ENCODE results near the gene PLEKHA6.

The PLEKHA6 gene, protein sequence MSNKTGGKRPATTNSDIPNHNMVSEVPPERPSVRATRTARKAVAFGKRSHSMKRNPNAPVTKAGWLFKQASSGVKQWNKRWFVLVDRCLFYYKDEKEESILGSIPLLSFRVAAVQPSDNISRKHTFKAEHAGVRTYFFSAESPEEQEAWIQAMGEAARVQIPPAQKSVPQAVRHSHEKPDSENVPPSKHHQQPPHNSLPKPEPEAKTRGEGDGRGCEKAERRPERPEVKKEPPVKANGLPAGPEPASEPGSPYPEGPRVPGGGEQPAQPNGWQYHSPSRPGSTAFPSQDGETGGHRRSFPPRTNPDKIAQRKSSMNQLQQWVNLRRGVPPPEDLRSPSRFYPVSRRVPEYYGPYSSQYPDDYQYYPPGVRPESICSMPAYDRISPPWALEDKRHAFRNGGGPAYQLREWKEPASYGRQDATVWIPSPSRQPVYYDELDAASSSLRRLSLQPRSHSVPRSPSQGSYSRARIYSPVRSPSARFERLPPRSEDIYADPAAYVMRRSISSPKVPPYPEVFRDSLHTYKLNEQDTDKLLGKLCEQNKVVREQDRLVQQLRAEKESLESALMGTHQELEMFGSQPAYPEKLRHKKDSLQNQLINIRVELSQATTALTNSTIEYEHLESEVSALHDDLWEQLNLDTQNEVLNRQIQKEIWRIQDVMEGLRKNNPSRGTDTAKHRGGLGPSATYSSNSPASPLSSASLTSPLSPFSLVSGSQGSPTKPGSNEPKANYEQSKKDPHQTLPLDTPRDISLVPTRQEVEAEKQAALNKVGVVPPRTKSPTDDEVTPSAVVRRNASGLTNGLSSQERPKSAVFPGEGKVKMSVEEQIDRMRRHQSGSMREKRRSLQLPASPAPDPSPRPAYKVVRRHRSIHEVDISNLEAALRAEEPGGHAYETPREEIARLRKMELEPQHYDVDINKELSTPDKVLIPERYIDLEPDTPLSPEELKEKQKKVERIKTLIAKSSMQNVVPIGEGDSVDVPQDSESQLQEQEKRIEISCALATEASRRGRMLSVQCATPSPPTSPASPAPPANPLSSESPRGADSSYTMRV

DNA sequence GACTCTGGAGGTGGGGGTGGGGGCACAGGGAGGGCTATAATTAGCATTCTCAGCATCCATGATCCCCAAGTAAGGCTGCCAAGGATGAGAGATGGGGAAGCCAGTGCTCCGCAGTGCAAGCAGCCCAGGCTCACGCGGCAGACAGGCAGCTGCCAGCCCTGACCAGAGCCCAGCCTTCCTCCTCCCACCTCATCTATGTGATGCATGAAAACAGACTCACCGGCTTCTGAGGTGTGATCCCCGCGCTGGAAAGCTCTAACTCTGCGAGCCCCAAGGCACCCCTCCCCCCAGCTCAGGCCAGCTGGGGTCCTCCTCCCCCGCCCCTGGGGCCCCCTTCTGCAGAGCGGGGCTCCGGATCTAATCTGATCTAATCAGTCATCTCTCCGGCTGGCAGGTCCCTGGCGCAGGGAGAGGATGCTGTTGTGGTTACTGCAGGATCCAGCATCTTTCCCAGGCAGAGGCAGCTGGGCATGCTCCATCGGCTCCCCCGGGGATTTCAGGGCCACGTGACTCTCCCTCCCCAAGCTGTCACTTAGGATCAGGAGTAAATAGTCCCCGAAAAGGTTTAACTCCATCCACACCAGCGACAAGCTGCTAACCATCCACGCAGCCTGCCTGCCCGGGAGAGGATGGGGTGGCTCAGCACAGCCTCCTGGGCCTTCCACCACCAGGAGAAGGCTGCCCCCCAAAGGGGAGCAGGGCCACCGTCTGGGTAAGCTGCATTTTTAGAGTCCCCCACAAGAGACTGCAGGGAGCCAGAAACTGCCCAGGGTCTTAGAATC, at the start of gene PLEKHA6:
PLEKHA6 (minus strand) TSS at position 456 of the 782 bp plus-strand sequence. CDS start 86,202 bp downstream, outside the sequence.
- Histone ChIP-seq H3K4me3 (no peak within 1 kb of the TSS), H3K27ac (no peak within 1 kb of the TSS)
- DNase-seq (ENCODE audit: low spot score): no peak
- TF ChIP-seq CTCF (IDR thresholded peaks at IDR 0.05): no peak

DNA sequence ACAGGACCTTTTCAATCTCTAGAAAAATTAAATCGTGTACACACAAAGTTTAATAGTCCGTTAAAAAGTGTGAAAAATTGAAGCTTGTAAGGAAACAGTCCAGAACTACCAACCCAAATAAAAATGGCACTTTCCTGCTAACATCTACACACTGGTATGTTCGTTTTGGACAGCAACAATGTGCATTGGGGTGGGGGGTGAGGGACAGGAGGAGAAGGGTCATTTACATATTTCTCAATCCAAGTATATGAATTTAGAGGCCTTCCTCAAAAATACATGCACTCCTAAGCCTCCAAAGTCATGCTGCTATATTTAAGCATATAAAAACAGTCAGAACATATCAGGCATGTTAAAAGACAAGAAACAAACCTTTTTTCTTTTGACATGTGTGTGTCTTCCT, 49.4 kb upstream of the PLEKHA6 start:
- peak overlapping the region; percentile 99 to 100 for H3K27ac ChIP-seq
- peak overlapping the region; percentile 98 for H3K4me3 ChIP-seq
- TF ChIP-seq CTCF (IDR thresholded peaks at IDR 0.05): no peak
- no peak for DNase-seq (ENCODE audit: low spot score)

DNA sequence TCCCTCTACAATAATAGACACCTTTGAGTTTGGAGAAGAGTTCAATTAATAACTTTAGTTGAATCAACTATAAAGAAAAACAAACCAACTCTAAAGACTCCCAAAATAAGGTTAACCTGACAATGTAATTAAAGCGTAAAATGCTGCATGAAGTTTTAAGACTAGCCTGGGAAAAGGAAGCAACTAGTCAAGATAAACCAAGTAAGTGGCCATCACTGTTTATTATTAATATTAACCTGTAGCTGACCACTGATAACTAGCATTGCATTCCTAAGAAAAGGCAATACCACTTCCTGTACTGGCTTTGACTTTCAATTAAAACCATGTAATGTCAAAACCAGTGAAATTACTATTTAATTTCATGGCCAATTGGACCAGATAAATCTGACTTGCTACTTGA, 48.9 kb upstream of the PLEKHA6 start:
- Histone ChIP-seq H3K4me3 (peak overlapping the region; percentile 98), H3K27ac (no peak overlapping the region)
- TF ChIP-seq CTCF (IDR thresholded peaks at IDR 0.05): no peak
- no peak for DNase-seq (ENCODE audit: low spot score)

DNA sequence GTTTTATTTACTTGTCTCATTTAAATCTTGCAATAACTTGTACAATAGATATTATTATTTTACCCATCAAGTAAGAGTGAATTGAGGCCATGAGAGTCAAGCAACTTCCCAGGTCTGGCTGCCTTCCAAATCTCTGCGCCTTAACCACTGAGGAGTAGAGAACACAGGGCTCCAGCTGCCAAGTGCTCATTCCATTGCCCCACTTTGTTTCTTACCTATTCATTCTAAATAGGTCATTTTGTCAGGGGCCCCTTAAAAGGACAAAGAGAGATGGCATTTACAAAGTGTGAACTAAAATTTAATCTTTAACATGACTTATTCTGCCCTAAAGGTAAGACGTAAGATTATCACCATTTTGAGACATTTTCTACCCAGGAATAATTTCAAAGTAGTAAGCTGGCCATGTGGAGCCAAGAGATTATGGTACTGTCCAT, 48.4 kb upstream of the PLEKHA6 start:
- no peak for DNase-seq (ENCODE audit: low spot score)
- TF ChIP-seq CTCF (IDR thresholded peaks at IDR 0.05): no peak
- Histone ChIP-seq H3K27ac (peak overlapping the region in 1 of 2 donors; percentile 4), H3K4me3 (peak overlapping the region; percentile 98)

DNA sequence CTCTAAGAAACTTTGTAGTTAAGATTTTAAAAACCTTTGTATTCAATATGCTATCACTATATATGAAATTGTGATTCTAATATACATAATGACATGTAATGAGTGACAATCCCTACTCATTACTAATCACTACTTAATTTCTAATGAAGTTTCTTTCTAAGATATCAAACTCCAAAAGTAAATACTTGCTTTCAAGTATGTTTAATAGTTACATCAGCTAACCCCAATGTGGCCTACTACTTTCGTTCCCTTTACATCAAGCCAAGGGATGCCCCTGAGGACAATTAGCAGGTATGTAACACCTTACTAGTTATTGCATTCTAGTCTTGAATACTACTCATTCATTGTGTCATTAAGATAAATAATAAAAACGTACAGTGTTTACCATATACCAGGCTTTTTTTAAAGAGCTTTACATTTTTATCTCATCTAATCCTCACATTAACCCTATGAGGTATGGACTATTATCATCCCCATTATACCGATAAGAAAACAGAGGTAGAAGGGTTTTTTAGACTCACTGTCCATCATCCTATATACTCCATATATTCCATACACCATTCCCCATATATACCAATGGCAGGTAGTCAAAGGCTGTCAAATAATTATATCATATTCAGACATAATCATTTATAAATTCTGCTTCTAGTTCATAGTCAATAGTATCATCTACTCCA, 47.7 kb upstream of the PLEKHA6 start:
- Histone ChIP-seq H3K27ac (peak overlapping the region; percentile 4 to 41), H3K4me3 (peak overlapping the region; percentile 98)
- no peak for DNase-seq (ENCODE audit: low spot score)
- TF ChIP-seq CTCF (IDR thresholded peaks at IDR 0.05): no peak

- no peak for DNase-seq (ENCODE audit: low spot score)
- TF ChIP-seq CTCF (IDR thresholded peaks at IDR 0.05): no peak
- Histone ChIP-seq H3K27ac (no peak overlapping the region), H3K4me3 (peak overlapping the region; percentile 98)
These were observed 46.9 kb upstream of the PLEKHA6 start for GRCh38 chr1:204406621-204407020.
